ENCODE data around the gene WBP11. TPM values are rescaled to one million over a fixed set of nuclear protein-coding genes. Genes with fewer than 3 reads are reported as not detected.
A peak's percentile ranks its signal among the peaks of the same experiment; 100 is the strongest.

Gene WBP11
- total RNA-seq, 1 experiment from 2014 or later, result 111 TPM

- TF ChIP-seq AFF4 (CRISPR knock-in tag; IDR thresholded peaks at IDR 0.05; ENCODE audit: borderline replicate concordance) (peak; percentile 98; the same call in 1 of the 2 replicates), PRDM15 (CRISPR knock-in tag; IDR thresholded peaks at IDR 0.05) (no peak; the same call in 1 of the 2 replicates), ESRRA (CRISPR knock-in tag; IDR thresholded peaks at IDR 0.05; ENCODE audit: borderline replicate concordance) (0 out of 2 replicates have a peak, but pooled peaks have one; percentile 29), ZNF232 (CRISPR knock-in tag; IDR thresholded peaks at IDR 0.05) (peak; percentile 54; the same call in 1 of the 2 replicates), RORB (CRISPR knock-in tag; IDR thresholded peaks at IDR 0.05) (no peak), FOXJ3 (CRISPR knock-in tag; IDR thresholded peaks at IDR 0.05; ENCODE audit: borderline replicate concordance) (no peak), GRHL2 (CRISPR knock-in tag; IDR thresholded peaks at IDR 0.05; ENCODE audit: insufficient replicate concordance, severe bottlenecking) (no peak), SMAD3 (CRISPR knock-in tag; IDR thresholded peaks at IDR 0.05; ENCODE audit: borderline replicate concordance) (0 out of 2 replicates have a peak, but pooled peaks have one; percentile 68), FOXP4 (CRISPR knock-in tag; IDR thresholded peaks at IDR 0.05) (peak; percentile 77), CDX4 (CRISPR knock-in tag; IDR thresholded peaks at IDR 0.05; ENCODE audit: borderline replicate concordance) (peak; percentile 80; the same call in 1 of the 2 replicates), MAX (CRISPR knock-in tag; IDR thresholded peaks at IDR 0.05) (no peak), JUN (CRISPR knock-in tag; IDR thresholded peaks at IDR 0.05) (peak; percentile 56), GTF2I (CRISPR knock-in tag; conservative IDR thresholded peaks at IDR 0.05) (no peak), HMGA2 (CRISPR knock-in tag; IDR thresholded peaks at IDR 0.05) (no peak), ZNF423 (CRISPR knock-in tag; IDR thresholded peaks at IDR 0.05) (no peak), EMX1 (CRISPR knock-in tag; IDR thresholded peaks at IDR 0.05) (no peak; the same call in 1 of the 2 replicates), FOXK1 (CRISPR knock-in tag; IDR thresholded peaks at IDR 0.05) (peak; percentile 80; the same call in 1 of the 2 replicates), ZNF671 (CRISPR knock-in tag; IDR thresholded peaks at IDR 0.05) (peak; percentile 90; the same call in 1 of the 2 replicates), CREB1 (CRISPR knock-in tag; IDR thresholded peaks at IDR 0.05) (no peak)
- TF ChIP-seq, protein P1, sequence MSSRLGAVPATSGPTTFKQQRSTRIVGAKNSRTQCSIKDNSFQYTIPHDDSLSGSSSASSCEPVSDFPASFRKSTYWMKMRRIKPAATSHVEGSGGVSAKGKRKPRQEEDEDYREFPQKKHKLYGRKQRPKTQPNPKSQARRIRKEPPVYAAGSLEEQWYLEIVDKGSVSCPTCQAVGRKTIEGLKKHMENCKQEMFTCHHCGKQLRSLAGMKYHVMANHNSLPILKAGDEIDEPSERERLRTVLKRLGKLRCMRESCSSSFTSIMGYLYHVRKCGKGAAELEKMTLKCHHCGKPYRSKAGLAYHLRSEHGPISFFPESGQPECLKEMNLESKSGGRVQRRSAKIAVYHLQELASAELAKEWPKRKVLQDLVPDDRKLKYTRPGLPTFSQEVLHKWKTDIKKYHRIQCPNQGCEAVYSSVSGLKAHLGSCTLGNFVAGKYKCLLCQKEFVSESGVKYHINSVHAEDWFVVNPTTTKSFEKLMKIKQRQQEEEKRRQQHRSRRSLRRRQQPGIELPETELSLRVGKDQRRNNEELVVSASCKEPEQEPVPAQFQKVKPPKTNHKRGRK (CRISPR knock-in tag; IDR thresholded peaks at IDR 0.05; ENCODE audit: borderline replicate concordance), result 0 out of 2 replicates have a peak, but pooled peaks have one; percentile 43
- TF ChIP-seq, protein P2, sequence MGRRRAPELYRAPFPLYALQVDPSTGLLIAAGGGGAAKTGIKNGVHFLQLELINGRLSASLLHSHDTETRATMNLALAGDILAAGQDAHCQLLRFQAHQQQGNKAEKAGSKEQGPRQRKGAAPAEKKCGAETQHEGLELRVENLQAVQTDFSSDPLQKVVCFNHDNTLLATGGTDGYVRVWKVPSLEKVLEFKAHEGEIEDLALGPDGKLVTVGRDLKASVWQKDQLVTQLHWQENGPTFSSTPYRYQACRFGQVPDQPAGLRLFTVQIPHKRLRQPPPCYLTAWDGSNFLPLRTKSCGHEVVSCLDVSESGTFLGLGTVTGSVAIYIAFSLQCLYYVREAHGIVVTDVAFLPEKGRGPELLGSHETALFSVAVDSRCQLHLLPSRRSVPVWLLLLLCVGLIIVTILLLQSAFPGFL (CRISPR knock-in tag; IDR thresholded peaks at IDR 0.05; ENCODE audit: borderline replicate concordance), result no peak
- TF ChIP-seq, protein P3, sequence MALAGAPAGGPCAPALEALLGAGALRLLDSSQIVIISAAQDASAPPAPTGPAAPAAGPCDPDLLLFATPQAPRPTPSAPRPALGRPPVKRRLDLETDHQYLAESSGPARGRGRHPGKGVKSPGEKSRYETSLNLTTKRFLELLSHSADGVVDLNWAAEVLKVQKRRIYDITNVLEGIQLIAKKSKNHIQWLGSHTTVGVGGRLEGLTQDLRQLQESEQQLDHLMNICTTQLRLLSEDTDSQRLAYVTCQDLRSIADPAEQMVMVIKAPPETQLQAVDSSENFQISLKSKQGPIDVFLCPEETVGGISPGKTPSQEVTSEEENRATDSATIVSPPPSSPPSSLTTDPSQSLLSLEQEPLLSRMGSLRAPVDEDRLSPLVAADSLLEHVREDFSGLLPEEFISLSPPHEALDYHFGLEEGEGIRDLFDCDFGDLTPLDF (CRISPR knock-in tag; IDR thresholded peaks at IDR 0.05), result no peak
These were observed 32.5 kb downstream of the WBP11 start (continued) for GRCh38 chr12:14770496-14771461.
